Thoracic aorta (tissue), 2 donors: ENCODE measurements around the gene ZSCAN4. TPM values are rescaled to one million over a fixed set of nuclear protein-coding genes. Genes with fewer than 3 reads are reported as not detected.
A peak's percentile ranks its signal among the peaks of the same experiment; 100 is the strongest.

Source experiments
- ATAC-seq: fragments of 150-250 bp; one replicate; pipeline ENCODE4 v1.8.0; 2017; ENCODE audit warnings: low read depth; ENCODE audit not compliant: insufficient number of reproducible peaks, low FRiP score
- DNase-seq: peaks from one replicate; pipeline ENCODE4 v3.0.0-alpha.2; 2020; ENCODE audit warnings: low spot score
- H3K27ac ChIP-seq, 2 donors: fragments of 200-600 bp; sonication (generic); 1 replicate in 1 of 2; 2 replicates in 1 of 2; pipeline ENCODE4 v1.5.1; 2016; ENCODE audit warnings: mild to moderate bottlenecking in 2 of 2, moderate library complexity in 2 of 2
- H3K27me3 ChIP-seq: fragments of 200-600 bp; sonication (generic); replicated peaks from 2 replicates; pipeline ENCODE4 v1.6.0; 2016; ENCODE audit warnings: mild to moderate bottlenecking; ENCODE audit not compliant: insufficient read depth
- H3K36me3 ChIP-seq: fragments of 200-600 bp; sonication (generic); one replicate; pipeline ENCODE4 v1.5.1; 2016
- H3K4me1 ChIP-seq, 2 donors: fragments of 200-600 bp; sonication (generic); 1 replicate in 1 of 2; 2 replicates in 1 of 2; pipeline versions ENCODE4 v1.5.1 to v1.6.0; 2016; ENCODE audit warnings: low read depth in 2 of 2, mild to moderate bottlenecking in 1 of 2; ENCODE audit not compliant: control insufficient read depth in 1 of 2
- H3K4me3 ChIP-seq: fragments of 200-600 bp; sonication (generic); 2 replicates; pipeline ENCODE4 v1.5.1; 2016; ENCODE audit warnings: mild to moderate bottlenecking
- H3K9me3 ChIP-seq: fragments of 200-600 bp; sonication (generic); 2 replicates; pipeline ENCODE4 v1.5.1; 2016
- total RNA-seq, 2 donors: library from RNA; depleted of rRNA; stranded (reverse); fragments of >200 nt; gene quantifications; one replicate each; pipeline versions ENCODE4 v1.1.0 to v1.2.3, GENCODE V29; 2016
- TF ChIP-seq, protein P1 (sequence below): fragments of 200-600 bp; sonication (generic); IDR thresholded peaks from one replicate; pipeline ENCODE4 v1.5.1; 2019; ENCODE audit warnings: antibody characterized with exemption

Gene ZSCAN4, protein sequence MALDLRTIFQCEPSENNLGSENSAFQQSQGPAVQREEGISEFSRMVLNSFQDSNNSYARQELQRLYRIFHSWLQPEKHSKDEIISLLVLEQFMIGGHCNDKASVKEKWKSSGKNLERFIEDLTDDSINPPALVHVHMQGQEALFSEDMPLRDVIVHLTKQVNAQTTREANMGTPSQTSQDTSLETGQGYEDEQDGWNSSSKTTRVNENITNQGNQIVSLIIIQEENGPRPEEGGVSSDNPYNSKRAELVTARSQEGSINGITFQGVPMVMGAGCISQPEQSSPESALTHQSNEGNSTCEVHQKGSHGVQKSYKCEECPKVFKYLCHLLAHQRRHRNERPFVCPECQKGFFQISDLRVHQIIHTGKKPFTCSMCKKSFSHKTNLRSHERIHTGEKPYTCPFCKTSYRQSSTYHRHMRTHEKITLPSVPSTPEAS
- total RNA-seq: not detected

DNA sequence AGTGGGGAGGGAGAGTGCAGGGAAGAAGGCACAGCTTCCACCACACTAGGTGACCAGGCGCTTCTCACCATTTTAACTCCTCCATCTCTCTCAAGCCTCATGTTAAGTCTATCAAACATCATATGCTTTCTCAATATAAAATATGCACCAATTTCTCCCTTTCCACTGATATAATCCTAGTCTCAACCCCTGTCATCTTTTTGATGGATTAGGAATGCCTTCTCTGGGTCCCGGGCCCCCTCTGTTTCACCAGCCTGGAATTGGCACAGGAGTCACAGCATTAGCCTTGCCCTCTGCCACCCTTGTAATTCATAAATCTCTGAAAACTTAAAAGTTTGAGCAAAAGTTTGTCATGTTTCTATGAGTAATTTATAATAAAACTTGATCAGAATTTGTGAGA is at the start of gene ZSCAN4:
Gene ZSCAN4, plus strand, starts transcription at position 301 of the 400 bp plus-strand sequence. CDS start 7,211 bp downstream, outside the sequence.
- Histone ChIP-seq H3K27me3 (no peaks in the 10 kb centered on the region), H3K9me3 (no peaks in the 10 kb centered on the region), H3K4me1 (peaks cover 3% of the 10 kb centered on the region in 2 donors), H3K36me3 (no peaks in the 10 kb centered on the region), H3K27ac (no peak within 1 kb of the TSS), H3K4me3 (no peak within 1 kb of the TSS)
- TF ChIP-seq, protein P1, sequence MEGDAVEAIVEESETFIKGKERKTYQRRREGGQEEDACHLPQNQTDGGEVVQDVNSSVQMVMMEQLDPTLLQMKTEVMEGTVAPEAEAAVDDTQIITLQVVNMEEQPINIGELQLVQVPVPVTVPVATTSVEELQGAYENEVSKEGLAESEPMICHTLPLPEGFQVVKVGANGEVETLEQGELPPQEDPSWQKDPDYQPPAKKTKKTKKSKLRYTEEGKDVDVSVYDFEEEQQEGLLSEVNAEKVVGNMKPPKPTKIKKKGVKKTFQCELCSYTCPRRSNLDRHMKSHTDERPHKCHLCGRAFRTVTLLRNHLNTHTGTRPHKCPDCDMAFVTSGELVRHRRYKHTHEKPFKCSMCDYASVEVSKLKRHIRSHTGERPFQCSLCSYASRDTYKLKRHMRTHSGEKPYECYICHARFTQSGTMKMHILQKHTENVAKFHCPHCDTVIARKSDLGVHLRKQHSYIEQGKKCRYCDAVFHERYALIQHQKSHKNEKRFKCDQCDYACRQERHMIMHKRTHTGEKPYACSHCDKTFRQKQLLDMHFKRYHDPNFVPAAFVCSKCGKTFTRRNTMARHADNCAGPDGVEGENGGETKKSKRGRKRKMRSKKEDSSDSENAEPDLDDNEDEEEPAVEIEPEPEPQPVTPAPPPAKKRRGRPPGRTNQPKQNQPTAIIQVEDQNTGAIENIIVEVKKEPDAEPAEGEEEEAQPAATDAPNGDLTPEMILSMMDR: no peak
- ATAC-seq (no peak), DNase-seq (no peak)

DNA sequence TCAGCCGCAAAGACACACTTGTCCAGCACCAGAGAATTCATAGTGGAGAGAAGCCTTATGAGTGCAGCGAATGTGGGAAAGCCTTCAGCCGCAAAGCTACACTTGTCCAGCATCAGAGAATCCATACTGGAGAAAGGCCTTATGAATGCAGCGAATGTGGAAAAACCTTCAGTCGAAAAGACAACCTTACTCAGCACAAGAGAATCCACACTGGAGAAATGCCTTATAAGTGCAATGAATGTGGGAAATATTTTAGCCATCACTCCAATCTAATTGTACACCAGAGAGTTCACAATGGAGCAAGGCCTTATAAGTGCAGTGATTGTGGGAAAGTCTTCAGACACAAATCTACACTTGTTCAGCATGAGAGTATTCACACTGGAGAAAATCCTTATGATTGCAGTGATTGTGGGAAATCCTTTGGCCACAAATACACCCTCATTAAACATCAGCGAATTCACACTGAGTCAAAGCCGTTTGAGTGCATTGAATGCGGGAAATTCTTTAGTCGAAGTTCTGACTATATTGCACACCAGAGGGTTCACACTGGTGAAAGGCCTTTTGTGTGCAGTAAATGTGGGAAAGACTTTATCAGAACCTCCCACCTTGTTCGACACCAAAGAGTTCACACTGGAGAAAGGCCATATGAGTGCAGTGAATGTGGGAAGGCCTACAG is 47.9 kb upstream of the ZSCAN4 start:
- Histone ChIP-seq H3K36me3 (peaks cover 80% of the 10 kb centered on the region), H3K4me3 (peak overlapping the region; percentile 0), H3K27ac (no peak overlapping the region), H3K9me3 (peaks cover 100% of the 10 kb centered on the region), H3K27me3 (no peaks in the 10 kb centered on the region), H3K4me1 (no peaks in the 10 kb centered on the region)
- ATAC-seq: no peak
- no peak for DNase-seq
- TF ChIP-seq, protein P1: no peak

DNA sequence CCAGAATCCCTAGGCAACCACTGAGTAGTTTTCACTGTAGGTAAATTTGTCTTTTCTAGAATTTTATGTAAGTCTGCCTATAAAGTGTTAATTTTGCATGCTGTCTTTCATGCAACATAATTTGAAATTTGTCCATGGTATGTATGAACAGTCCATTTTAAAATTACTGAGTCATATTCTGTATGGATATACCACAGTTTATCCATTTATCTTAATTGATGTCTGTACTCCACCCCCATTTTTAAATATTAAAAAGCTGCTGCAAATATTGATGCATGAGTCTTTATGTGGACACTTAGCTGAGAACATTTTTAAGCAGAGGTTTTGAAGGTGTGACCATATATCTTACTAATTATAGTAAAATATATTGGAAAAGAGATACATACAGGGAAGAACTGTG is 45.6 kb upstream of the ZSCAN4 start:
- Histone ChIP-seq H3K36me3 (peaks cover 60% of the 10 kb centered on the region), H3K9me3 (peaks cover 97% of the 10 kb centered on the region), H3K4me1 (no peaks in the 10 kb centered on the region), H3K4me3 (no peak overlapping the region), H3K27ac (no peak overlapping the region), H3K27me3 (no peaks in the 10 kb centered on the region)
- TF ChIP-seq, protein P1: no peak
- DNase-seq (no peak), ATAC-seq (no peak)

DNA sequence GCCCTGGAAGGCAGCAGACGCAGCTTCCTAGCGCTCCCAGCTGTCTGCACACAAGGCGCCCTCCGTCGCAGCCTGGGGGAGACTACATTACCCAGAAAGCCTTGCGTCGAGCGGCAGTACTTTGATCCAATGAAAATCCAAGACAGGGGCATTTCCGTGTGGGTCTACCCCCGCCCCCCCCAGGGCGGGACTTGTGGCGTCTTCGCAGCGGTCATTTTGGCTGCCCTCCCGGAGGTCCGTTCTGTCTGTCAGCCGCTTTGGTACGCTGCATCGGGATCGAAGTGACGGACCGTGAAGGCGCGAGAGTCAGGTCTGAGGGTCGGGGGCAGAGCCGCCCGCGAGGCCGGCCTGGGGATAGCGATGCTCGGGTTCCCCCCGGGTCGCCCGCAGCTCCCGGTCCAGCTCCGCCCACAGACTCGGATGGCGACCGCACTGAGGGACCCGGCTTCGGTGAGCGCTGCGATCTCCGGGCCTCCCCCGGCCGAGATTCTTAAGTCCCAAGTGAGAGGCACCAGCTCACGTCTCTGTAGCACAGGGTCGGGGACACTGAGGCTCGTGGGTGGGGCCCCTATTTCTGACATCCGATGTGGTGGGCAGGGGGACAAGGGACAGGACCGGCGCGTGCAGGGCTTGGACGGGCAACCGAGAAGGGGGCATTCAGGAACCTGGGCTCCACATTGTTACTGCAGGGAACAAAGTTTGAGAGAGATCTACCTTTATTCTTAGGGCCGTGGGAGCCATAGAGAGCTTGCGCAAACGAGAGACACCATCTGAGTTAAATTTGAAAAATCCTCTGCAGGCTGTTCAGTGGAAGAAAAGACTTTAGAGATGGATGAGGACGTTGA is 35.5 kb upstream of the ZSCAN4 start, which contains the start of gene ZNF211:
Gene ZNF211, plus strand, starts transcription at position 182 of the 845 bp plus-strand sequence. Its CDS starts 179 bp downstream, at position 361.
- Histone ChIP-seq H3K36me3 (peaks cover 19% of the 10 kb centered on the region), H3K9me3 (peaks cover 32% of the 10 kb centered on the region)
- ATAC-seq: peak; percentile 99

More for the DNA sequence above, 35.5 kb upstream of the ZSCAN4 start, which contains the start of gene ZNF211:
- peak; percentile 64 for DNase-seq
- H3K27ac ChIP-seq: peak within 1 kb of the TSS in 1 of 2 donors; percentile 58
- peak within 1 kb of the TSS; percentile 91 for H3K4me3 ChIP-seq
- H3K4me1 ChIP-seq: peaks cover 0 to 7% of the 10 kb centered on the region in 2 donors
- TF ChIP-seq, protein P1: no peak
- no peaks in the 10 kb centered on the region for H3K27me3 ChIP-seq
